Measurements from ENCODE around the gene SLC9A6. TPM values are rescaled to one million over a fixed set of nuclear protein-coding genes. Genes with fewer than 3 reads are reported as not detected.

Gene SLC9A6
- total RNA-seq (2022) (19.7 and 21.7 TPM in 2 replicates), Bru-seq, nascent RNA (percentile 60 among the genes with signal in this experiment), BruChase-seq, experiment 1, labeled RNA remaining after a 6-hour chase (percentile 70 among the genes with signal in this experiment), BruChase-seq, experiment 2, labeled RNA remaining after a 2-hour chase (percentile 61 among the genes with signal in this experiment)
- long read RNA-seq, full-length matches to known transcripts: 5 of 9 reads
- long read RNA-seq, partial matches to known transcripts: 3 of 9 reads
- long read RNA-seq, other reads (novel, unspliced or antisense): 1 of 9 reads

DNA sequence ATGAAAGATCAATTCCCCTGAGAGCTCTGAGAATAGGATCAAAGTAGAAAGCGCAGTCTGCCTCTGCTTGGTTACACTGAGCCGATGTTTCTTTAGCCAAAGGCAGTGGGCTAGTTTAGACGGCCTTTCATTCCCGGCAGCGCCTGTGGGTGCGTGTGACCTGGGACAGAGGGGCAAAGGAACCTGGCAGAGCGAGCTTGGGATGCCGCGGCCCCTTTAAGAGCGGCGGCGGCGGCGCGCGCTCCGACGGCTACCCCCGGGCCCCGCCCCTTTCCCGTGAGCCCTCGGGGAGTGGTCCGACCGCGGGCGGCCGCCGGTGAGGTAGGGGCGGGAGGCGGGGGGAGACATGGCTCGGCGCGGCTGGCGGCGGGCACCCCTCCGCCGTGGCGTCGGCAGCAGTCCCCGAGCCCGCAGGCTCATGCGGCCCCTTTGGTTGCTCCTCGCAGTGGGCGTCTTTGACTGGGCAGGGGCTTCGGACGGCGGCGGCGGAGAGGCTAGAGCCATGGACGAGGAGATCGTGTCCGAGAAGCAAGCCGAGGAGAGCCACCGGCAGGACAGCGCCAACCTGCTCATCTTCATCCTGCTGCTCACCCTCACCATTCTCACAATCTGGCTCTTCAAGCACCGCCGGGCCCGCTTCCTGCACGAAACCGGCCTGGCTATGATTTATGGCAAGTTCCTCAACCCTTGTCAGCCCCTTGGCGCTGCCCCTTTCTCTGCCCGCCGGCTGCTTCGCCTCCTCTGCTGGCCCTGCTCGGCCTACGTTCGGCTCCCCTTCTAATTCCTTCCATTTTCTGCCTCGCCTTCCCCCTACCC is at the start of gene SLC9A6:
SLC9A6 (plus strand) TSS at position 279 of the 816 bp plus-strand sequence; CDS start at position 503, 224 bp downstream.
- H3K27ac Mint-ChIP-seq (ENCODE audit: unreplicated experiment): peak within 1 kb of the TSS; percentile 48
- intact Hi-C loops (cut with micrococcal nuclease; ENCODE audit: unreplicated experiment): no loop called here
- DNase-seq: peak; percentile 79
- peaks cover 19% of the 10 kb centered on the region for H3K36me3 Mint-ChIP-seq (ENCODE audit: insufficient read depth, unreplicated experiment)
- H3K27me3 Mint-ChIP-seq (ENCODE audit: unreplicated experiment): no peaks in the 10 kb centered on the region
- CTCF ChIA-PET: no interaction called here
- no peaks in the 10 kb centered on the region for H3K9me3 Mint-ChIP-seq (ENCODE audit: low read depth, unreplicated experiment)
- peaks cover 33% of the 10 kb centered on the region for H3K4me1 Mint-ChIP-seq (ENCODE audit: low read depth, unreplicated experiment)
- no TSS peak for BruUV-seq (replicated peaks)
- TF ChIP-seq, protein P1, sequence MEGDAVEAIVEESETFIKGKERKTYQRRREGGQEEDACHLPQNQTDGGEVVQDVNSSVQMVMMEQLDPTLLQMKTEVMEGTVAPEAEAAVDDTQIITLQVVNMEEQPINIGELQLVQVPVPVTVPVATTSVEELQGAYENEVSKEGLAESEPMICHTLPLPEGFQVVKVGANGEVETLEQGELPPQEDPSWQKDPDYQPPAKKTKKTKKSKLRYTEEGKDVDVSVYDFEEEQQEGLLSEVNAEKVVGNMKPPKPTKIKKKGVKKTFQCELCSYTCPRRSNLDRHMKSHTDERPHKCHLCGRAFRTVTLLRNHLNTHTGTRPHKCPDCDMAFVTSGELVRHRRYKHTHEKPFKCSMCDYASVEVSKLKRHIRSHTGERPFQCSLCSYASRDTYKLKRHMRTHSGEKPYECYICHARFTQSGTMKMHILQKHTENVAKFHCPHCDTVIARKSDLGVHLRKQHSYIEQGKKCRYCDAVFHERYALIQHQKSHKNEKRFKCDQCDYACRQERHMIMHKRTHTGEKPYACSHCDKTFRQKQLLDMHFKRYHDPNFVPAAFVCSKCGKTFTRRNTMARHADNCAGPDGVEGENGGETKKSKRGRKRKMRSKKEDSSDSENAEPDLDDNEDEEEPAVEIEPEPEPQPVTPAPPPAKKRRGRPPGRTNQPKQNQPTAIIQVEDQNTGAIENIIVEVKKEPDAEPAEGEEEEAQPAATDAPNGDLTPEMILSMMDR (IDR thresholded peaks at IDR 0.05; ENCODE audit: unreplicated experiment): no peak
- H3K4me3 Mint-ChIP-seq (ENCODE audit: low read depth, unreplicated experiment): peak within 1 kb of the TSS; percentile 89

DNA sequence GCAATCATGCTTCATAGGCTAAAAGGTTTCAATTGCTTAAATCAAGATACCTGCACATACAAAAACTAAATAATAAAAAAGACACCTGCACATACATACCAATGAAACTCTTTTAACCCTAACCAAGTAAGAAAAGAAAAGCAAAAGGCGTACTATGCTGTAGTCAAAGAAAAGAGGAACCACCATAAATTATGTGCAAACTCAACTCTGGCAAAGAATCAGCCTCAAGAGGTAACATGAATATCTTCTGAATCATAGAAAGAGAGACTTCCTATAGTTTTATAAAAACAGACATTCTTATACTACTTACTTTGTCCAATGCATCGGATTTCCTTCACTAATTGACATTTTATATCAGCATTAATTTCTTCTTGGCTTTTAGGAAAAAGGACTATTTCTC is 40.7 kb upstream of the SLC9A6 start:
- H3K36me3 Mint-ChIP-seq (ENCODE audit: insufficient read depth, unreplicated experiment): no peaks in the 10 kb centered on the region
- H3K27ac Mint-ChIP-seq (ENCODE audit: unreplicated experiment): no peak overlapping the region
- no peaks in the 10 kb centered on the region for H3K27me3 Mint-ChIP-seq (ENCODE audit: unreplicated experiment)
- peaks cover 12% of the 10 kb centered on the region for H3K9me3 Mint-ChIP-seq (ENCODE audit: low read depth, unreplicated experiment)
- no peak for DNase-seq
- CTCF ChIA-PET: no interaction called here
- intact Hi-C loops (cut with micrococcal nuclease; ENCODE audit: unreplicated experiment): no loop called here
- no peak overlapping the region for H3K4me3 Mint-ChIP-seq (ENCODE audit: low read depth, unreplicated experiment)
- no TSS peak for BruUV-seq (replicated peaks)
- H3K4me1 Mint-ChIP-seq (ENCODE audit: low read depth, unreplicated experiment): no peaks in the 10 kb centered on the region
- TF ChIP-seq, protein P1 (IDR thresholded peaks at IDR 0.05; ENCODE audit: unreplicated experiment): no peak

DNA sequence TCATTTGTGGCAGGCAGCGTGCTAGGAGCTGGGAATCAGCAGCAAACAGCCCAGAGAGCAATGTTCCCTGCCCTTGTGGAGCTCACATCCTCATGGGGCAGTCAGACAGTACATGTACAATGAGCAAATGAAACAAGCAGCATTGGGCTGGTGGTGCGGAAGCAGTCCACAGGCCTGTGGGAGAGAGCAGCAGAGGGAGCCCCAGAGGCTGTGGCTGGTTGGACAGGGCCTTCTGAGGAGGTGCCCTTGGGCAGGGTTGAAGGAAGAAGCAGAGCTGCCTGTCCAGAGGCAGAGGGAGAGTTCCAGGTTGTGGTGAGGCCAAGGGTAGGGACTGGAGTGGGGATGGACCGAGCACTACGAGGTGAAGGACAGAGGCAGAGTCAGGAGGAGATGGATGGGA is 33.9 kb upstream of the SLC9A6 start:
- Mint-ChIP-seq H3K4me1 (ENCODE audit: low read depth, unreplicated experiment) (no peaks in the 10 kb centered on the region), H3K36me3 (ENCODE audit: insufficient read depth, unreplicated experiment) (no peaks in the 10 kb centered on the region), H3K9me3 (ENCODE audit: low read depth, unreplicated experiment) (no peaks in the 10 kb centered on the region), H3K27me3 (ENCODE audit: unreplicated experiment) (no peaks in the 10 kb centered on the region), H3K27ac (ENCODE audit: unreplicated experiment) (no peak overlapping the region), H3K4me3 (ENCODE audit: low read depth, unreplicated experiment) (no peak overlapping the region)
- DNase-seq: no peak
- BruUV-seq (replicated peaks): no TSS peak
- TF ChIP-seq, protein P1 (IDR thresholded peaks at IDR 0.05; ENCODE audit: unreplicated experiment): no peak
- intact Hi-C loops (cut with micrococcal nuclease; ENCODE audit: unreplicated experiment): no loop called here
- CTCF ChIA-PET: no interaction called here

DNA sequence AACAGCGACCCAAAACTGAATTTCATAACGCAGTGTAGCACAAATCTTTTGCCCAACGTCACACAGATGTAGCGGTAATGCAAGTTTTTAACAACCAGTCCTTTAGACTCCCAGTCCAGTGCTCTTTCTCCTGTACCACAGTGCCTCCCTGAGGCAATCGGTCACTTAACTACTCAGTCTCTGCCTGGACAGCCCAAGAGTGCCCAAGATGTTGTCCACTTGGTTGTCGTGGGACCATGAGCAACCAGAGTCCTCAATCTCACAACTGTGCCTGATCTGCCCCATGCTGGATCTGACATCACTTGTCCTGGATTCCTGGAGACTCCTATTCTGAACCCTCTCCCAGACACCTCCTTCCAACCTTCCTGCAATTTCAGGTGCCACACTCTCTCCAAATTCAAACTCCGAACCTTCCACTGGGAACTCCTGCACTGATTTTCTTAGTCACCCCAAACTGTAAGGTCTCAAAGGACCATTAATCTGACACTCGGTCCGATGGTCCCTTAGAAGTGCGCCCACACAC is 12.1 kb upstream of the SLC9A6 start:
- Mint-ChIP-seq H3K4me3 (ENCODE audit: low read depth, unreplicated experiment) (peak overlapping the region; percentile 88), H3K9me3 (ENCODE audit: low read depth, unreplicated experiment) (no peaks in the 10 kb centered on the region), H3K27me3 (ENCODE audit: unreplicated experiment) (no peaks in the 10 kb centered on the region), H3K4me1 (ENCODE audit: low read depth, unreplicated experiment) (peaks cover 11% of the 10 kb centered on the region), H3K27ac (ENCODE audit: unreplicated experiment) (peak overlapping the region; percentile 95), H3K36me3 (ENCODE audit: insufficient read depth, unreplicated experiment) (peaks cover 19% of the 10 kb centered on the region)
- TF ChIP-seq, protein P1 (IDR thresholded peaks at IDR 0.05; ENCODE audit: unreplicated experiment): no peak
- TSS peak; percentile 63 for BruUV-seq (replicated peaks)
- CTCF ChIA-PET: no interaction called here
- peak; percentile 8 for DNase-seq
- intact Hi-C loops (cut with micrococcal nuclease; ENCODE audit: unreplicated experiment): loop anchor here (2.0 kb wide), 1 partner anchor 50 kb away; no protein-coding TSS in a partner anchor
